K562 (cell line): ENCODE results near the gene PLEKHF1. TPM values are rescaled to one million over a fixed set of nuclear protein-coding genes. Genes with fewer than 3 reads are reported as not detected.

Source experiments
- CEBPG ChIP-seq, 3 experiments: fragments of 200-800 bp in 1 of 3; sonication (Bioruptor generic) in 1 of 3; sonication (generic) in 1 of 3; formaldehyde crosslinking in 1 of 3; IDR thresholded peaks in 2 of 3; conservative IDR thresholded peaks in 1 of 3; 2 replicates each; pipeline versions ENCODE4 v1.6.1 to v1.8.0; 2016 to 2022; ENCODE audit warnings: missing compliant biosample characterization in 2 of 3, missing genetic modification characterization in 2 of 3, mild to moderate bottlenecking in 1 of 3, missing genetic modification reagents in 1 of 3
- CREB3 ChIP-seq: fragments of 450-650 bp; conservative IDR thresholded peaks from 2 replicates; pipeline ENCODE4 v1.6.1; 2016; ENCODE audit warnings: missing genetic modification characterization, low read depth, mild to moderate bottlenecking, missing compliant biosample characterization, moderate library complexity
- EHMT2 ChIP-seq: fragments of 450-650 bp; IDR thresholded peaks from 2 replicates; pipeline ENCODE4 v1.6.1; 2018; ENCODE audit warnings: antibody characterized with exemption
- EP400 ChIP-seq: fragments of 450-650 bp; IDR thresholded peaks from 2 replicates; pipeline ENCODE4 v1.6.1; 2017; ENCODE audit warnings: antibody characterized with exemption, mild to moderate bottlenecking, moderate library complexity
- FOXM1 ChIP-seq, 2 experiments: fragments of 450-650 bp in 1 of 2; sonication (generic) in 1 of 2; formaldehyde crosslinking in 1 of 2; IDR thresholded peaks; 2 replicates each; pipeline versions ENCODE4 v1.6.1 to v1.9.0; 2017 to 2022; ENCODE audit warnings: low read depth in 2 of 2, mild to moderate bottlenecking in 2 of 2, missing genetic modification reagents in 1 of 2, moderate library complexity in 1 of 2
- JUND ChIP-seq, 2 experiments: IDR thresholded peaks; 2 replicates in 1 of 2; 3 replicates in 1 of 2; pipeline ENCODE4 v1.6.1; 2011; ENCODE audit warnings: borderline replicate concordance in 2 of 2, low read depth in 2 of 2, low read length in 2 of 2, improper control_type of control experiment in 1 of 2, missing biosample characterization in 1 of 2, missing genetic modification characterization in 1 of 2, missing genetic modification reagents in 1 of 2
- KDM5B ChIP-seq: fragments of 200-600 bp; sonication (generic); IDR thresholded peaks from 2 replicates; pipeline ENCODE4 v1.6.1; 2012; ENCODE audit warnings: low read depth, mild to moderate bottlenecking, moderate library complexity, low read length, control low read depth, inconsistent platforms; ENCODE audit not compliant: insufficient replicate concordance
- KLF10 ChIP-seq: fragments of 250-450 bp; sonication (Bioruptor Pico); IDR thresholded peaks from 2 replicates; pipeline ENCODE4 v1.6.1; 2021; ENCODE audit warnings: matching md5 sums
- POLR2H ChIP-seq: IDR thresholded peaks from 2 replicates; pipeline ENCODE4 v1.6.1; 2016; ENCODE audit warnings: missing genetic modification characterization, low read depth, mild to moderate bottlenecking, control low read depth, missing compliant biosample characterization, moderate library complexity
- POLR3A ChIP-seq: IDR thresholded peaks from 2 replicates; pipeline ENCODE4 v1.6.1; 2011; ENCODE audit warnings: borderline replicate concordance, mild to moderate bottlenecking, moderate library complexity; ENCODE audit not compliant: insufficient read length, insufficient read depth; ENCODE audit errors: extremely low read depth
- SMARCA4 ChIP-seq: fragments of 450-650 bp; IDR thresholded peaks from 2 replicates; pipeline ENCODE4 v1.6.1; 2016
- SREBF1 ChIP-seq: fragments of 150-350 bp; IDR thresholded peaks from 2 replicates; pipeline ENCODE4 v1.6.1; 2014; ENCODE audit warnings: antibody characterized with exemption, low read depth, low read length, borderline replicate concordance
- SRSF9 ChIP-seq: fragments of 200-400 bp; formaldehyde crosslinking; IDR thresholded peaks from 2 replicates; pipeline ENCODE4 v1.6.1; 2017; ENCODE audit warnings: low read depth, low read length, borderline replicate concordance
- TEAD4 ChIP-seq, 2 experiments: sonication (generic) in 1 of 2; formaldehyde crosslinking in 1 of 2; IDR thresholded peaks; 2 replicates each; pipeline versions ENCODE4 v1.6.1 to v1.8.0; 2012 to 2022; ENCODE audit warnings: borderline replicate concordance in 1 of 2, inconsistent platforms in 1 of 2, low read length in 1 of 2, mild to moderate bottlenecking in 1 of 2, missing genetic modification reagents in 1 of 2
- ZNF436 ChIP-seq: fragments of 250-450, 450-650 bp; sonication (Bioruptor Pico); formaldehyde crosslinking; IDR thresholded peaks from 2 replicates; pipeline ENCODE4 v1.7.0; 2020; ENCODE audit warnings: mild to moderate bottlenecking
- ZNF584 ChIP-seq: fragments of 200-800 bp; sonication (Bioruptor generic); IDR thresholded peaks from 2 replicates; pipeline ENCODE4 v1.6.1; 2016; ENCODE audit warnings: low read depth, mild to moderate bottlenecking, missing genetic modification characterization, missing compliant biosample characterization
- ZNF586 ChIP-seq: fragments of 450-650 bp; formaldehyde crosslinking; conservative IDR thresholded peaks from 2 replicates; pipeline ENCODE4 v1.4.0; 2020; ENCODE audit warnings: mild to moderate bottlenecking, moderate library complexity
- polyA plus RNA-seq, 8 experiments: library from polyadenylated mRNA; depleted of rRNA in 4 of 8; stranded (reverse) in 5 of 8; unstranded in 3 of 8; fragments of >200 nt; fragmentation: Nextera tagmentation in 2 of 8; fragmentation: Illumina TruSeq in 1 of 8; extraction: Ambion mirVana in 2 of 8; extraction: Trizol in 1 of 8; gene quantifications; 2 replicates each; pipeline versions ENCODE4 v1.2.1 to v1.2.3, GENCODE V29; 2011 to 2014; ENCODE audit warnings: inconsistent platforms in 1 of 8, missing spikeins in 1 of 8
- total RNA-seq, 7 experiments: library from RNA; depleted of rRNA in 6 of 7; stranded (reverse); fragments of >200 nt in 6 of 7; fragmentation: Illumina TruSeq in 2 of 7; extraction: Trizol in 2 of 7; gene quantifications; 2 replicates each; pipeline versions ENCODE4 v1.2.1 to v1.2.3, GENCODE V29; 2011 to 2021; ENCODE audit warnings: low replicate concordance in 1 of 7
- TF ChIP-seq, protein P1 (sequence below), 2 experiments: IDR thresholded peaks in 1 of 2; conservative IDR thresholded peaks in 1 of 2; 2 replicates each; pipeline ENCODE4 v1.6.1; 2016; ENCODE audit warnings: low read depth in 2 of 2, mild to moderate bottlenecking in 1 of 2, missing compliant biosample characterization in 1 of 2, missing genetic modification characterization in 1 of 2, moderate library complexity in 1 of 2

The PLEKHF1 gene
- total and polyA plus RNA-seq, 9 of the 15 experiments (the other 6 are each of a cell fraction or from before 2014, with no cell fraction given): 0.07 to 13.4 (median 3.9) TPM; not detected in 1

DNA sequence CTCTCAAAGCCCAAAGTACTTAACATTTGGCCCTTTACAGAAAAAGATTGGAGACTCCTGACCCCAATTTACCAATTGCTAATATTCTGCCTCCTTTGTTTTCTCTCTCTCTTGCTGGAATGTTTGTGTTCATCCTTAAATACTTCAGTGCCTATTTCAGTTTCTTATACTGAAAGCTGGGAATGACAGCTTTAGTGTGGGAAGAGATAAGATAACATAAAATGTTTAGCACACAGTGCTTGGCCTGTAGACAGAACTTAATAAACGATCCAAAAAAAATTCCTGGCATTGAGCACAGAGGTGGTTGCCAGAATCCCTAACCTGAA is 3.0 kb upstream of the PLEKHF1 start (continued):
- TF ChIP-seq, protein P1, sequence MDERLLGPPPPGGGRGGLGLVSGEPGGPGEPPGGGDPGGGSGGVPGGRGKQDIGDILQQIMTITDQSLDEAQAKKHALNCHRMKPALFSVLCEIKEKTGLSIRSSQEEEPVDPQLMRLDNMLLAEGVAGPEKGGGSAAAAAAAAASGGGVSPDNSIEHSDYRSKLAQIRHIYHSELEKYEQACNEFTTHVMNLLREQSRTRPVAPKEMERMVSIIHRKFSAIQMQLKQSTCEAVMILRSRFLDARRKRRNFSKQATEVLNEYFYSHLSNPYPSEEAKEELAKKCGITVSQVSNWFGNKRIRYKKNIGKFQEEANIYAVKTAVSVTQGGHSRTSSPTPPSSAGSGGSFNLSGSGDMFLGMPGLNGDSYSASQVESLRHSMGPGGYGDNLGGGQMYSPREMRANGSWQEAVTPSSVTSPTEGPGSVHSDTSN (CRISPR knock-in tag; IDR thresholded peaks at IDR 0.05; ENCODE audit: low read depth): no peak
- TF ChIP-seq, protein P1 (tag; conservative IDR thresholded peaks at IDR 0.05; ENCODE audit: low read depth): 0 out of 2 replicates have a peak, but pooled peaks have one; percentile 40
- TF ChIP-seq KLF10 (CRISPR knock-in tag) (no peak), EHMT2 (no peak), ZNF586 (CRISPR knock-in tag) (no peak), ZNF436 (CRISPR knock-in tag) (no peak), KDM5B (no peak), TEAD4 (IDR thresholded peaks at IDR 0.05; ENCODE audit: low read length) (0 out of 2 replicates have a peak, but pooled peaks have one; percentile 17), TEAD4 (CRISPR knock-in tag; IDR thresholded peaks at IDR 0.05; ENCODE audit: borderline replicate concordance) (no peak), POLR3A (no peak), POLR2H (tag) (peak; percentile 45; the same call in 1 of the 2 replicates), CEBPG (CRISPR knock-in tag; IDR thresholded peaks at IDR 0.05) (no peak), CEBPG (tag; conservative IDR thresholded peaks at IDR 0.05 in 1 of 2, IDR thresholded peaks at IDR 0.05 in 1 of 2) (0 out of 4 replicates have a peak, but pooled peaks of 1 of the 2 experiments have one; percentile 32), SREBF1 (no peak), CREB3 (tag) (no peak), ZNF584 (CRISPR knock-in tag) (0 out of 2 replicates have a peak, but pooled peaks have one; percentile 8), EP400 (0 out of 2 replicates have a peak, but pooled peaks have one; percentile 12), SMARCA4 (peak; percentile 82), SRSF9 (no peak), FOXM1 (IDR thresholded peaks at IDR 0.05; ENCODE audit: low read depth) (no peak), FOXM1 (CRISPR knock-in tag; IDR thresholded peaks at IDR 0.05; ENCODE audit: low read depth) (no peak), JUND (IDR thresholded peaks at IDR 0.05; ENCODE audit: borderline replicate concordance, low read depth, low read length) (no peak), JUND (tag; IDR thresholded peaks at IDR 0.05; ENCODE audit: borderline replicate concordance, low read depth, low read length) (0 out of 3 replicates have a peak, but pooled peaks have one; percentile 42)
